CD4-positive, alpha-beta T cell treated with Interleukin-15 for 1 hour (primary cell): Measurements from ENCODE around the gene TNMD.
"Not testable (repeated sequence)": the region's sequence is repeated elsewhere in the genome, so short reads cannot be mapped to it uniquely, and the experiment has no call there.

Source experiments
- DNase-seq: peaks from one replicate; pipeline ENCODE4 v3.0.0-alpha.2; 2020

Gene TNMD

DNA sequence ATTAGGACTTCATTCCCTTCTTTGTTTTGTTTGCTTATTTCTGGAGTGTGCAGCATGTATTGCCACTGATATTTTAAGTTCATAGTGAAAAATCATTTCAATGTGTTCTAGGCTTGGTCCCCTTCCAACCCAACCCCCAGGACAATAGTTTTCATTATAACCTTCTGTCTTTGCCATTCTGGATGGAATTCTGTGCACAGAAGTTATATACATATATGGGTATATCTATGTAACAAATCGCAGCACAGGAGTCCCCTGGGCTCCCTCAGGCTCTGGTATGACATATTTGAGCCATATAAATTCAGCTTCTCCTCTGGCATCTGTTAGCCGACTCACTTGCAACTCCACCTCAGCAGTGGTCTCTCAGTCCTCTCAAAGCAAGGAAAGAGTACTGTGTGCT lies at the start of gene TNMD:
Gene TNMD (plus strand): TSS at position 326 of the 400 bp plus-strand sequence. CDS start 83 bp downstream, outside the sequence.
- DNase-seq, result no peak

DNA sequence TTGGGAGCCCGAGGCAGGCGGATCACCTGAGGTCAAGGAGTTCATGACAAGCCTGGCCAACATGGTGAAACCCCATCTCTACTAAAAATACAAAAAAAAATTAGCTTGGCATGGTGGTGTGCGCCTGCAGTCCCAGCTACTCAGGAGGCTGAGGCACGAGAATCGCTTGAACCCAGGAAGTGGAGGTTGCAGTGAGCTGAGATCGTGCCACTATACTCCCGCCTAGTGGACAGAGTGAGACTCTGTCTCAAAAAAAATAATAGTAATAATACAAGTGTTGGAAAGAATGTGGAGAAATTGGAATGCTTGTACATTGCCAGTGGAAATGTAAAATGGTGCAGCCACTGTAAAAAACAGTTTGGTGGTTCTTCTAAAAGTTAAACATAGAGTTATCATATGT lies 19.2 kb upstream of the TNMD start:
- DNase-seq, result not testable (repeated sequence)

DNA sequence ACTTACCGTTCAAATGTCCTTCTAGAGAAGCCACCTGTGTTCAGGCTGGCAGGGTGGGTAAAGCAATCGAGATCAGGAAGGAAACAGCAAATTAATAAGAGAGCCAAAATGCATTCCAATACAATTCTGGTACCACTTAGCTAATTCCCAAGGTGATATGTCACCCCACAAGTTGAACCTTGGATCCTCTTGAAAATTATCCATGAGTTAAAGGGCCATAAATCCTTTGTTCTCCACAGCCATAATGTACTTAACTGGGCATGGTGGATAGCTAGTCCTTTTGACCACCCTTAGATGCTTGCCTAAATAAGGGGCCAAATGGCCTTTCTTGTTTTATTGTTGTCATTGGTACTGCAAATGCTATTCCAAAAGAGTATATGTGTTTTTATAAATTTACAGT lies 2.0 kb downstream of the TNMD start:
- no peak for DNase-seq

DNA sequence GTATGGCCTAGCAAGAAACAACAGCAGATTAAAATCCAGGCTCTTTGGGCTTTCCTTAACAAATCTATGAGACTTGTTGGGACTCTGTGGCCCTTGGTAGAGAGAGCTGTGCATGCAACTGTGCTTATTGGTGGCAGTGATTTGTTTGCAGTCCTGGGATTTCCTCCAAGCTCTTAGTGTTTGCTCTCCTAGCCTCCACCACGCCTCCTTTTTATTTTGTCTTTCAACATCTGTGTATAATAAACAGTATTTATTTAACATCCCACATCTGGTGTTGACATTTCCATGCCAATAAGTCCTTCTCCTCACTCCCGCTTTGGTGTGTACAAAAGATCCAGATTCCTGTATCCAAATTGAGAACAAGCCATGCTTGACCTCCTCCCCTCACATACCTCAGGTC lies 3.1 kb downstream of the TNMD start:
- DNase-seq, result no peak

DNA sequence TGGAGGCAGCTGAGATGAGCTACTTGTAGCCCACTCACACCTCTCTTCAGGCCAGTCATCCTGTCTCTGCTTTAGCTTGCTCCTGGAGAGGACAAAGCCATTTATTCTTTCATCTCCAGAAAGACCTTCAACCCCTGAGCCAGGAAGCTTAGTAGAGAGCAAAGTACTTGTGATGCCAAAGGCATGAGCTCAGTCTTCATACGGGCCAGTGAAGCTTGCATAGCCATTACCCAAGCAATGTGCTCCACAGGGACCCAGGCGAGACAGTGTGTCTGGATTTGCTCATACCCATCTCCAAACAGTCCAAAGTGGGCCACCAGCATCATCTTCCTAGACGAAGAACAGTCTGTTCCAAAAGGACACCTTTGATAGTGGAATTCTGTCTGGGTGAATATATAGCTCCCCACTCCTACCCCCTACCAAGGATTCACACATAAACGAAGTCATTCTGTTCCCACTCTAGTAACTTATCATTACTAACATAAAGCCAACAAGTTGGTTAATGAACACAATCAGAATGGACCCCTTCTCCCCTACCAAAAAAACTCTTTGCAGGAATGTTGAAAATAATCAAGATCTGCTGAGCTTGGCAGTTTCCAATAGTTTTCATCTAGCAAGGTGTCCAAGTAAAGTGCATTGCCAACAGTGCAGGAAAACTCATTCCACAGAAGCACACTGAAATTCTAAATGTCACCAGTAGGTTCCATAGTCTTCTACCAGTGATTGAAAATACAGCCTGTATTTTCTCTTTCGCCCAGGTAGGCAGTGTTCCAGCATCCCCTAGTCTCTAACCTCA lies 6.7 kb downstream of the TNMD start:
- no peak for DNase-seq

DNA sequence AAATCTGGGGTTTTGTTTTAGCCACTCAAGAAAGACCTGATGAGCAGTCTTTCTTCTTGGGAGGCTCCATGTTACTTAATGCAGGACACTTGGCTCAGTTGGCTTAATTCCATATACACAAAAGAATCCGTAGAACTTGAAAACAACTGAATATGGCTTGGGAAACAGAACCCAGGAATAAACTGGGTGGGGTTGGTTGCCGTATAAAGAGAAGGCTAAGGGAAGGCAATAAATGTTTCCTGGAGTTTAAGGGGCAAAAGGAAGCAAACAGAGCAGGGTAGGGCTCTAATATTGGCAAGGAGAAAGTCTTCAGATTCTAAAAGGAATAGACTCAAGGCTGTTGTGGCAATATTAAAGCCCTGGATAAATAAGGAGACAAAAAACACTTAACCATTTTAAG lies 8.4 kb downstream of the TNMD start:
- no peak for DNase-seq

DNA sequence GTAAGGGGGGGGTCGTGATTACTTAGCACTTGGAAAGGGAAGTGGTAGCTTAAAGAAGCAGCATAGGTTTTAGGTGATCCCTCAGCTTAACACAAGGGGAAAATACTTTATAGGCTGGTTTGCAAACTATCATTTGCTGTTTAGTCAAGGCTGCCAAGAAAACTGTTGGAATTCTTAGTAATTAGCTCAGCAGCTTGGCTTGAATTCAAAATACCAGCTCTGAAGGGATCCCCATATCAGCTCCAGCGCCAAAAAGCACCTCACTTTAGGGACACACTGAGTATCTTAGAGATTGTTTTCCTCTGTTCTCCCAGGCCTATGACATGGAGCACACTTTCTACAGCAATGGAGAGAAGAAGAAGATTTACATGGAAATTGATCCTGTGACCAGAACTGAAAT lies 8.8 kb downstream of the TNMD start:
- DNase-seq, result no peak

DNA sequence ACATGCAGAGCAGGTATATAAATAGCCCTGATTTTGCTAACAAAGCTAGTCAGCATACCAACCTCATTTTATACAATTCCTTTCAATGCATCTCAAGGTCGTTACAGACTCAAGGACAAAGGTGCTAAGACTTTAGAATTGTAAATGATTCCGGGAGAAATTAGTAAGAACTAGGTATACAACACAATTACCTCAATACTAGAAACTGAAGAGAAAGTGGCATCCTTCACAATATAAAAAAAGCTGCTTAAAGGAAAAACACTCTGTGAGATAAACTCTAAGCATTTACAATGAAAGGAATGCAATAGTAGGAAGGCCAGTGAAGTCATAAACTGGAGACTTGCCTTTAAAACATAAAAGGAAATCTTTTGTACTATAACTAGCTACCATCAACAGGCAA lies 11.9 kb downstream of the TNMD start:
- no peak for DNase-seq

DNA sequence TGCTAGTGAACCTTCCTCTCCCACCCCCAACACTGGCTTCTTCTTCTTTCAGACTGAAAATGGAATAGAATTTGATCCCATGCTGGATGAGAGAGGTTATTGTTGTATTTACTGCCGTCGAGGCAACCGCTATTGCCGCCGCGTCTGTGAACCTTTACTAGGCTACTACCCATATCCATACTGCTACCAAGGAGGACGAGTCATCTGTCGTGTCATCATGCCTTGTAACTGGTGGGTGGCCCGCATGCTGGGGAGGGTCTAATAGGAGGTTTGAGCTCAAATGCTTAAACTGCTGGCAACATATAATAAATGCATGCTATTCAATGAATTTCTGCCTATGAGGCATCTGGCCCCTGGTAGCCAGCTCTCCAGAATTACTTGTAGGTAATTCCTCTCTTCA lies 14.7 kb downstream of the TNMD start:
- DNase-seq, result no peak

DNA sequence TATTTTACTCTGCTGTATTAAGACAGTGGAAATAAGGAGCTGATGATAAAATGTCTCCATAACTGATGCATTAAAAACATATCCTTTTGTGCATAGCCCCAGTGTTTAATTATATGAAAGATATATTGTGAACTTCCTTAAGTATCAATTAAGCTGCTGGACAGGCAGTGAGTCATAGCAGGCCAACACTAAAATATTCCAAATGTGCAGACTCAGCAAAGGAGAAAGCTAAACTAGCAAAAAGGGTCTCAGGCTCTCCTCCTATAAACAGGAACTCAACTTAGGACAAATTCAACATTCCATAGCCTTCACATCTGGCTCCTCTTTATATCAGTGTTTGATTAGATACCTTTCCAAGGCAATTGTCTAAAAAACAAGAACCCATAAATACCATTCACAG lies 15.6 kb downstream of the TNMD start:
- DNase-seq, result no peak

DNA sequence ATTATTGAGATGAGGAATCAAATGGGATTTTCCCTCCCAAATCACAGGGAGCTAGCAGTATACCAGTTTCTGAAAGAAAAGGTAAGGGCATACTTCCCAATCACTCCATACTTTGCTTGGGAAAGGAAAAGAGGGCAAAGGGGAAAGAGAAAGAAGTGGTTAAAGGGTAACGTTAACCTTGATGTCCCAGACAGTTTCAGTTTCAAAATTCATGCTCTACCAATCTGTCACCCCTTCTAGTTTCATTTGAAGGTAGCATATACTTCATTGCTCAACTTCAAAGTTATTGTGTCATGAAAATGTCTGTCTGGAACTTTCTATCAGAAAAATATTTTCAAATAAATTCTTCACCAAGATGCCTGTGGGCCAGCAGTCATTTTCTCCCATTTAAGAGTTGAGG lies 16.0 kb downstream of the TNMD start:
- no peak for DNase-seq

DNA sequence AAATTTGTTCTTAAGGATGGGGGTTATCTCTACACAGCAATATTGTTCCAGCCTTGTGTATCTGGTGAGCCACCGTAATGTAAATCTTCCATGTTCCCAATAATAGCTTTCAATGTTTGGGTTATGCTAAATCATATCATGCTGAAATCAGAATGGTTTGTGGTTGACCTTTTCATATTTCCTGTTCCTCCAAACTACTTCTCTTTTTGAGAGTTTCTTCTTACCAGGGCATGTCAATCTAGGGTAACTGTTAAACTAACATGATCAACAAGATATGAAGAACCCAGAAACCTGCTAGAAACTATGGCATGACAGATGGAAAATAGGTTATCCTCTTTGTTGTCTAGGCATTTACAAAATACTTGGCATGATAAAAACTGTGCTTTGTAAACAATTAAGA lies 22.0 kb downstream of the TNMD start:
- no peak for DNase-seq

DNA sequence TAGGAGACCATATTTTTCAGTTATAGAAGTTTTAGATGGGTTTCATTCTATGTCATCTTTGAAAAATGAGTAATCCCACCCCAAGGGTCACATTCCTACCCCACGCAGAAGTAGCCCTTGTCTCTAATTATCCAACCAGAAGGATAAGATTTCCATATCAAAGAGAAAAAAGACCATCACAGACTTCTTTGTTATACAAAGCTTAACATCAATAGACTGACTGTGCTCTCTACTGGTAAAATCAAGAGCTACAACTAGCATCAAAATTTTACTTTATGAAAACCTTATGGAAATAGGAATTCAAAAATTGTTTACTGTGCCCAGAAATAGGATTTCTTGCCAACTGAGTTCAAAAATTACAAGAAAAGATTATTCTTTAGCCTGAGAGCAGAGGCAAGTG lies 24.9 kb downstream of the TNMD start:
- no peak for DNase-seq

DNA sequence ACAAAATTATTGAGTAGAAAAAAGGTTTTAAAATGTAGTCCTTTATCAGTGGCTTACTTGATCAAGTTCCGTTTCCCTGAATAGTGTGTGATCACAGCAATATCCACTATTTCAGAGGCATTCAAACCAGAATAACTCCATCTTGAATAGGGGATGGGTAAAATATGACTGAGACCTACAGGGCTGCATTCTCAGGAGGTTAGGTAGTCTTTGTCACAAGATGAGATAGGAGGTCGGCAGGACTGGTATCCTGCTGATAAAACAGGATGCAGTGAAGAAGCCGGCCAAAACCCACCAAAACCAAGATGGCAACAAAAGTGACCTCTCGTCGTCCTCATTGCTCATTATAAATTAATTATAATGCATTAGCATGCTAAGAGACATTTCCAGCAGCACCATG lies 27.2 kb downstream of the TNMD start:
- no peak for DNase-seq

DNA sequence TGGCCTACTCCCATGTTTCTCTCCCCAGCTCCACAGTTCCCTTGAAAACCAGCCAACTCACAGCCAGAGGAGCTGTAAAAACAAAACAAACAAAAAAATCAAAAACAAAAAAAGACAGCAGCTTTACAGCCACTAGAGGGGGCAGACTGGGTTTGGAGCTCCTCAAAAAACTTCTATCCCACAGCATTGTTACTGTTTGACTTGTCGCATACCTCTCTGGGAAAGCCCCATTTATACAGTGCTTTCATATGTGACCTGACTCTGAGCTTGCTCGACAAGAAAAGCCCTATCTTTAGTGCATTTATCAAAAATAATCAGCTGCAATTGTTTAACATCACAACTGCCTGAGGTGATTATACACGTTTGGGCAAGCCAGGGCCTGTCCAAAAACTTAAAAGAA lies 30.3 kb downstream of the TNMD start:
- no peak for DNase-seq

DNA sequence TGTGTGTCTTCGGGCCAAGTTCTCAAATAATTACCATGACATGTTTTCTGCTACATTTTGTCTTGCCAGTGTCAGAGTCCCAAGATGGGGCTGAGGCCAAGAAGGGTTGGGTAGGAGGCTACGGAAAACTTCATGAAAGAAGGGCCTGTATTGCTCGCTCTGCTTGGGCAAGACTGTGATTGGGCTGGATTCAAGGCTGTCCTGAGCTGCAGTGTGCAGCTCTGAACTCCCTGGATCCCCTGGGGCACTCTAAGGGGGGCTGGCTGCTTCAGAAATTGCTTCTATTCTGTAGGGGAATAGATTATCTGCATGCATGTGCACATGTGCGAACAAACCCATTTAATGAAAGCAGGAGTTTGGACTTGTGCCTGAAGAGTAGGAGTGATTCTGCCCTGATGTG lies 38.3 kb downstream of the TNMD start:
- no peak for DNase-seq

DNA sequence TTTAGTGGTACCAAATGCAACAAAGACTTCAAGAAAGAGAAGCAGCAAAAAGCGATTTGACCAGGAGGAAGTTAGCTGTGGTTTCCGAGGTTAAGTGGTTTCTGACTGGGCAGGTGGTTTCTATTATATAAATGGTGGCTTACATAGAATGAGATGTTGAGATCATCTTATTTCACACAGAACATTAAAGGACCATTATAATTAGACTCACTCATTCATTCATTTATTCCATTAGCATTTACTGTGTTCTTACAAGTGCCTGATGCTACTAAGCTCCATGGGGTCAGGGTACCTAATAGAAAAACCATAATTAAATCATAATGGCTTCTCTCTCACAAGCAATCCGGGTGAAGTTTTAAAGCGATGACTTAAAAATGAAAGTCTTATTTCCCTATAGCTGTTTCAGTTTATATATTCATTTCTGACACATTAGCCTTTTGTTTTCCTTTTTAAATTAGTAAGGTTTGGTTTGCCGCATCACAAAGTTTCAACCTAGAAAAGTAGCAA lies 41.3 kb downstream of the TNMD start:
- DNase-seq, result no peak

DNA sequence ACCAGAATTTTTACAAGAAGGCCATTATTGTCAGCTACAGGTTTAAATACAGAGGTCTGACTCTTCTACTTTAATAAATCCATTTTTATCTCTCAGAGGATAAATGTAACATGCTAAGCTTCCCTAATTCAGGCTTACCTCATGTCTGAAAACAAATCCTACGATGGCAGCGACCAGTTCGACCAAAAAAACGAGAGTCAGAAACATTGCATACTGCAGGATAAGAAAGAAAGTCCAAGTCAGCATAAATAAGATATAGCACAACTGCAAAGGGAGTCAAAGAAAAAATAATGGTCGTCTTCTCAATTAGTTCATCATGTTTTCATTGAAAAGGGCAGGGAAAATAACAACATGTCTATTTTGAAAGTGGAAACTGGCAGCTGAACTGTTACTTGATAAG lies 50.3 kb downstream of the TNMD start:
- no peak for DNase-seq

DNA sequence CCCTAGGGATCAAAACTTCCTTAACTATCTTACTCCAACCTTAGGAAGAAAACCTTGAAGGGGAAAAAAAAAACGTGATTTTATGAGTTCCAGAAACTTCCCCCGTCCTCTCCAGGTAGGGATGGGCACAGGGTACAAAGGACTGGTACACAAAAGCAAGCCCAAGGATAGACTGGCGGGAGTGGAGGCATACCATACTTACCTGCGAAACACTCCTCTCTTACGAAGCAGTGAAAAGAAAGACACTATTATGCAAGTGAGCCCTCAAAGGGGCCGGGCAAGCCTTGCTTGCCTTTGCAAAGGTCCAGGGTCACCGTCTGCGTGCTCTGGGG lies 51.2 kb downstream of the TNMD start:
- DNase-seq, result no peak

DNA sequence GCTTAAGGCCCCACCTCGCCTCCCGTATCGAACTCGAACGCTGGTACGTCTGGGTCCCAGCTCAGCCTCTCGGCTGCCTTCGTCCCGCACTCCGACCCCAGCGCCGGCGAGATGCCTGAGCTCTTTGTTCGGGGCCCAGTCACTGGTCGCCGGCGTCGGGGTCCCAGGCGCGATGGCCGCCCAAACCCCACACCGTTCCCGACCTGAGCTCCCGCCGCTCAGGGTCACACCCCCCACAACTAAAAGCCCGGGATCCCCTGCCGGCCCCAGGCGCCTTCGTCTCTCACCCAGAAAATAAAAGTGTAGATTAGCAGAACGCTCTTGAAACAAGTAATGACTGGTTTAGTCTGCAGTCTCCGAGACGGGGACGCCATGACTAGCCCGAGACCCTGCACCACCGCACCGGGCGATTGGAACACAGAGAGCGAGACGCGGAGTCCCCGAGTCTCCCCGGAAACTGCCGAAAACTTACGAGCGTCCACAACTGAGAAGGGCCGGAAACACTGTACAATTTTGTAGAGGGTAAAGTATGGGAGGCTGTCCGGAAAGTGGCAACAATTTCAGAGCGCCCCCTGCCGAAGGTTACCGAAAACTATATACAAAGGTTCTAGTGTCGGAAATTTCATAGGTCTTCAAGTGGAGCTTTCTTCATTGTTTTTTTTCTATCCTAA lies 51.7 kb downstream of the TNMD start, which contains the start of gene TSPAN6:
Gene TSPAN6 (minus strand): TSS at position 486 of the 671 bp plus-strand sequence. CDS start 112 bp downstream, at position 374.
- DNase-seq, result peak; percentile 74

DNA sequence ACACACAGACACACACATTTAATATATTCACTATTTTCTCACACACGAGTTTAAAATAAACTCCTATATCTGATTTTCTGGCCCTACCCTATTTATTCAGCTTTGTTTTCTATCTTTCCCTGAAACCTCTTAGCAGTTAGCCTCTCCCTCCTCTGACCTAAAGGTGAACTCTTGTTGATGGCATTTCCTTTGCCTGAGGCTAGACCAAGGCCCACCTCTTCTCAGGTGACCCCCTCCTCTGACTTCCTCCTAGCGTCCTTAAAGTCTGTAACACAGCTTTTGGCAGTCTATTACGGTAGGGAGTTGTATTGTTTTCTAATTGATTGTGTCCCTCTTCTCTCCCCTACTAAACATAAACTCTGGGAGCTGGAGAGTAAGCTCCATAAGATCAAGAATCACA lies 57.6 kb downstream of the TNMD start:
- no peak for DNase-seq

DNA sequence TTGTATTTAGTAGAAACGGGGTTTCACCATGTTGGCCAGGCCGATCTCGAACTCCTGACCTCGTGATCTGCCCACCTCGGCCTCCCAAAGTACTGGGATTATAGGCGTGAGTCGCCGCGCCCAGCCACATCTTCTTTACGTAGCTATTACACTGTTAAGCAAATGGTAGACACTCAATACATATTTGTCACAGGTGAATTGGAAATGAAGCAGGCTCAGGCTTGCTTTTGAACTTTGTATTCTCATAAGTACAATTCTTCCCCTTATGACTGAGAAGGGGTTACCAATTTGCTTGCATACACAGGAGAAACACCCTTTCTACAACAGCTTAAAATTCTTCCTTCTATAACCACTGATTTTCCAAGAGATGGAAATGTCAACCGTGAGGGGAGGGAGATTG lies 58.5 kb downstream of the TNMD start:
- DNase-seq, result no peak

DNA sequence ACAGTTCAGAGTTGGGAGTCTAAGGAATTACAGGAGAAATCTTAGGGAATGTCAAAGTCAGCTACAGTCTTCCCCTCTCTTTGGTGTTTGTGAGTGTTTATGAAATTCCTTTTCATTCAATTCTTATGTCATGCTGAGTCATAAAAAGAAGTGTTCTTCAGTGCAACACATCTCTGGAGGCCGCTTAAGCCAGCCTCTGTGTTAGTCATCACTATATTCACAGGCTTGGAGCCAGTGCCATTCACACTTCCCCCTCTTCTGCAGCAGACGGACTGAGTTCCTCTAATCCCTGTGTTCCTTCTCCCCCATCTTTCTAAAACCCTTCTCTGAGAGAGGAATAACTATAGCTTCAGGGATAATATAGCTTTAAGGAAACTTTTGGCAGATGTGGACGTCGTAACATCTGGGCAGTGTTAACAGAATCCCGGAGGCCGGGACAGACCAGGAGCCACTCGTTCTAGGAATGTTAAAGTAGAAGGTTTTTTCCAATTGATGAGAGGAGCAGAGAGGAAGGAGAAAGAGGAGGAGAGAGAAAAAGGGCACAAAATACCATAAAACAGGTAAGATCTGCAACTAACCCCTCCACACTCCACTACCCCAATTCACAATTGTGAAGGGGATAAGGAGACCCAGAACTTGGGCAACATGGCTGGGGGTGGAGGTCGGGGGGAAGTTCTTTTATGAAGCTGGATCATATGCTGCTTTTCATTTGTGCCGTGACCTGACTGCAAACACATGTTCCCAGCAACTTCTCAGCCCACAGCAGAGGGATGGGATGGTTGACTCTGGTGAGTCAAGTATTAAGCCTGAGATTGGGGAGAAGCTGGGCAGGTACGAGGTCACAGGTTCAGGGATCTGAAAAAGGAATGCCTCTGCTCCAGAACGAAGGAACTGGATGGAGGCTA lies 59.5 kb downstream of the TNMD start, which contains the start of gene SRPX2:
Gene SRPX2 (plus strand): TSS at position 244 of the 905 bp plus-strand sequence. CDS start 2,124 bp downstream, outside the sequence.
- no peak for DNase-seq
